Endothelial cell of umbilical vein (primary cell): ENCODE measurements around the gene ZNF827.

ENCODE experiments used
- FOS ChIP-seq: IDR thresholded peaks from 2 replicates; pipeline ENCODE4 v1.6.1; 2011; ENCODE audit warnings: mild to moderate bottlenecking, low read length, moderate library complexity, borderline replicate concordance; ENCODE audit not compliant: insufficient read depth
- MYC ChIP-seq: IDR thresholded peaks from one replicate; pipeline ENCODE4 v1.6.1; 2011; ENCODE audit warnings: mild to moderate bottlenecking, low read depth, low read length
- POLR2A ChIP-seq: IDR thresholded peaks from 2 replicates; pipeline ENCODE4 v1.6.1; 2012; ENCODE audit warnings: low read depth, mild to moderate bottlenecking, control low read depth, low read length
- POLR2AphosphoS5 ChIP-seq: IDR thresholded peaks from 2 replicates; pipeline ENCODE4 v1.6.1; 2012; ENCODE audit warnings: low read depth, mild to moderate bottlenecking, control low read depth, low read length, moderate library complexity; ENCODE audit not compliant: insufficient read depth
- TF ChIP-seq, protein P1 (sequence below), 2 donors: IDR thresholded peaks; 1 replicate in 1 of 2; 2 replicates in 1 of 2; pipeline ENCODE4 v1.5.1; 2011; ENCODE audit warnings: low read length in 2 of 2, mild to moderate bottlenecking in 2 of 2, moderate library complexity in 2 of 2, control low read depth in 1 of 2, inconsistent platforms in 1 of 2, low read depth in 1 of 2; ENCODE audit not compliant: insufficient read depth in 1 of 2; ENCODE audit errors: extremely low read depth in 1 of 2

DNA sequence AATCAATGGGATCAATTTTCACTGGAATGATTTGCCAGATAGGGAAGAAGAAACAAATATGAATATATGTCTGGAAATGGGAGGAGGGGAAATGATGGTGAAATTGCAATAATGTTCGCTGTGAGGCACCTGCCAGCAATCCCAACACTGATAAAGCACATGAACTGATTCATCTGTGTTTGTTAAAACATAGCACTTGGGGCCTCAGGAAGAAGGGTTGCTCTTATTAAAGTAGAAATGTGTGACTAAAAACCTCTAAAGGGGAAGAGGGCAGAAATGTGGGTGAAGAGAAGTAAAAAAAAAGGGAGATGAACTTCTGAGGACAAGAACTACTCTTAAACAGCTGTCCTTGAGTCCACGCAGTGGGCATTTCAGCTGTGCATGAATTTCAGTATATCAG, 157.3 kb downstream of the ZNF827 start:
- TF ChIP-seq, protein P1, sequence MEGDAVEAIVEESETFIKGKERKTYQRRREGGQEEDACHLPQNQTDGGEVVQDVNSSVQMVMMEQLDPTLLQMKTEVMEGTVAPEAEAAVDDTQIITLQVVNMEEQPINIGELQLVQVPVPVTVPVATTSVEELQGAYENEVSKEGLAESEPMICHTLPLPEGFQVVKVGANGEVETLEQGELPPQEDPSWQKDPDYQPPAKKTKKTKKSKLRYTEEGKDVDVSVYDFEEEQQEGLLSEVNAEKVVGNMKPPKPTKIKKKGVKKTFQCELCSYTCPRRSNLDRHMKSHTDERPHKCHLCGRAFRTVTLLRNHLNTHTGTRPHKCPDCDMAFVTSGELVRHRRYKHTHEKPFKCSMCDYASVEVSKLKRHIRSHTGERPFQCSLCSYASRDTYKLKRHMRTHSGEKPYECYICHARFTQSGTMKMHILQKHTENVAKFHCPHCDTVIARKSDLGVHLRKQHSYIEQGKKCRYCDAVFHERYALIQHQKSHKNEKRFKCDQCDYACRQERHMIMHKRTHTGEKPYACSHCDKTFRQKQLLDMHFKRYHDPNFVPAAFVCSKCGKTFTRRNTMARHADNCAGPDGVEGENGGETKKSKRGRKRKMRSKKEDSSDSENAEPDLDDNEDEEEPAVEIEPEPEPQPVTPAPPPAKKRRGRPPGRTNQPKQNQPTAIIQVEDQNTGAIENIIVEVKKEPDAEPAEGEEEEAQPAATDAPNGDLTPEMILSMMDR (IDR thresholded peaks at IDR 0.05; ENCODE audit: extremely low read depth in 1 of 2, insufficient read depth in 1 of 2, low read depth in 1 of 2, low read length in 2 of 2) = no peak
- TF ChIP-seq POLR2A = no peak
- TF ChIP-seq MYC = no peak
- no peak for TF ChIP-seq FOS
- peak; percentile 18 for TF ChIP-seq POLR2AphosphoS5
